ENCODE results near the gene SCN1A. TPM values are rescaled to one million over a fixed set of nuclear protein-coding genes. Genes with fewer than 3 reads are reported as not detected.
"Not testable (repeated sequence)": the region's sequence is repeated elsewhere in the genome, so short reads cannot be mapped to it uniquely, and the experiment has no call there.

Gene SCN1A
- total RNA-seq, 8 experiments from 2014 or later, result 0.10 to 50.7 (median 4.1) TPM

- in situ Hi-C loops (cut with MboI; ENCODE audit: low pct_unique_long_range_greater_than_20kb in 2 of 9, low sequenced_read_pairs in 9 of 9, unreplicated experiment in 9 of 9), result no loop called here
These were observed 116.2 kb downstream of the SCN1A start for GRCh38 chr2:166011660-166012059.

GRCh38 chr2:166000401-166000800 lies 127.4 kb downstream of the SCN1A start:
- Histone ChIP-seq H3K4me3 (no peak overlapping the region), H3K27ac (no peak overlapping the region), H3K4me1 (replicated peaks in 1 of 2) (no peaks in the 10 kb centered on the region)
- ATAC-seq (replicated peaks in 6 of 8), result no peak
- in situ Hi-C loops (cut with MboI; ENCODE audit: low pct_unique_long_range_greater_than_20kb in 2 of 9, low sequenced_read_pairs in 9 of 9, unreplicated experiment in 9 of 9), result no loop called here
- WGBS, 10 experiments, result 14 to 100% (median 45%) methylated on average over 1 to 2 of the region's 2 CpGs; no CpG with 5 or more reads in 1 of the 10 experiments

More at GRCh38 chr2:166011660-166012059, 116.2 kb downstream of the SCN1A start:
- no peak overlapping the region for H3K27ac ChIP-seq
- no peak overlapping the region for H3K4me3 ChIP-seq
- no peak for ATAC-seq (replicated peaks in 6 of 8)
- no peaks in the 10 kb centered on the region for H3K4me1 ChIP-seq (replicated peaks in 1 of 2)
- 33 to 100% (median 100%) methylated on average over 1 of the region's 1 CpG; no CpG with 5 or more reads in 5 of the 10 experiments for WGBS, 10 experiments

DNA sequence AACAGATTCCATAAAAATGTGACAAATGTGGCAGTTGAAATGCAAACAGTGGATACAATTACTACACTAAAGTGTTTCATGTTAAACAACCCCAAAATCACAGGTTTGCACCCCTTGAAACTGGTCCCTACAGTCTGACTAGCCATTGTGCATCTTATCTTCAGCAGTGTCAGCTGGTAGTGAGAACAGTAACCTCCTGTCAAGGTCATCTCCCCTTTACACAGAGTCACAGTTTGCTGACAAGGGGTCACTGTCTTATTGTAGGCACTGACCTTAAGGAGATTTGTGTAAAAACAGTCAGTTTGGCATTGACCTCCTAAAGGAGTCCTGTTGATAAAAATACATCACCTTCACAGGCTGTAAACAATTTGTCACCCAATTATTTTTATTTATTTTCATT lies 137.0 kb downstream of the SCN1A start:
- ATAC-seq (replicated peaks in 6 of 8), result no peak
- no peaks in the 10 kb centered on the region for H3K4me1 ChIP-seq (replicated peaks in 1 of 2)
- no peak overlapping the region for H3K27ac ChIP-seq
- H3K4me3 ChIP-seq, result no peak overlapping the region
- in situ Hi-C loops (cut with MboI; ENCODE audit: low pct_unique_long_range_greater_than_20kb in 2 of 9, low sequenced_read_pairs in 9 of 9, unreplicated experiment in 9 of 9), result no loop called here

- in situ Hi-C loops (cut with MboI; ENCODE audit: low pct_unique_long_range_greater_than_20kb in 2 of 9, low sequenced_read_pairs in 9 of 9, unreplicated experiment in 9 of 9), result no loop called here
- Histone ChIP-seq H3K4me3 (no peak overlapping the region), H3K27ac (no peak overlapping the region), H3K4me1 (replicated peaks in 1 of 2) (no peaks in the 10 kb centered on the region)
- peak in 2 of 8 experiments; percentile 13 to 41 for ATAC-seq (replicated peaks in 6 of 8)
- WGBS, 10 experiments, result 0 to 38% (median 6%) methylated on average over 1 of the region's 1 CpG; no CpG with 5 or more reads in 4 of the 10 experiments
These were observed 138.0 kb downstream of the SCN1A start for GRCh38 chr2:165989851-165990250.

- Histone ChIP-seq H3K27ac (no peak overlapping the region), H3K4me3 (no peak overlapping the region), H3K4me1 (replicated peaks in 1 of 2) (no peaks in the 10 kb centered on the region)
- in situ Hi-C loops (cut with MboI; ENCODE audit: low pct_unique_long_range_greater_than_20kb in 2 of 9, low sequenced_read_pairs in 9 of 9, unreplicated experiment in 9 of 9), result no loop called here
- no peak for ATAC-seq (replicated peaks in 6 of 8)
These were observed 142.7 kb downstream of the SCN1A start for GRCh38 chr2:165985120-165985519.

DNA sequence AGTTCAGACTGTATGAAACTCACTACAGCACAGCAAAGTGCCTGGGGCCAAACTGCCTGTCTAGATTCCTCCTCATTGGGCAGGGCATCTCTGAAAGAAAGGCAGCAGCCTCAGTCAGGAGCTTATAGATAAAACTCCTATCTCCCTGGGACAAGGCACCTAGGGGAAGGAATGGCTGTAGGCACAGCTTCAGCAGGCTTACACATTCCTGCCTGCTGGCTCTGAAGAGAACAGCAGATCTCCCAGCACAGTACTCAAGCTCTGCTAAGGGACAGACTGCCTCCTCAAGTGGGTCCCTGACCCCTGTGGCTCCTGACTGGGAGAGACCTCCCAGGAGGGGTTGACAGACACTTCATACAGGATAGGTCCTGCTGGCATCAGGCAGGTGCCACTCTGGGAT lies 155.7 kb downstream of the SCN1A start:
- in situ Hi-C loops (cut with MboI; ENCODE audit: low pct_unique_long_range_greater_than_20kb in 2 of 9, low sequenced_read_pairs in 9 of 9, unreplicated experiment in 9 of 9), result loop anchor here in 6 of 9 experiments (25.0 kb wide), 3 partner anchors 140 to 215 kb away; partner anchors contain the start of gene SCN1A (in 3 of the 6)
- not testable (repeated sequence) for ATAC-seq (replicated peaks in 6 of 8); H3K27ac ChIP-seq; H3K4me1 ChIP-seq (replicated peaks in 1 of 2); H3K4me3 ChIP-seq

GRCh38 chr2:165970663-165971062 lies 157.2 kb downstream of the SCN1A start:
- Histone ChIP-seq H3K4me1 (replicated peaks in 1 of 2) (no peaks in the 10 kb centered on the region), H3K4me3 (no peak overlapping the region), H3K27ac (no peak overlapping the region)
- in situ Hi-C loops (cut with MboI; ENCODE audit: low pct_unique_long_range_greater_than_20kb in 2 of 9, low sequenced_read_pairs in 9 of 9, unreplicated experiment in 9 of 9), result loop anchor here in 6 of 9 experiments (25.0 kb wide), 3 partner anchors 142 to 217 kb away; partner anchors contain the start of gene SCN1A (in 3 of the 6)
- ATAC-seq (replicated peaks in 6 of 8), result no peak
- 0 to 14% (median 0%) methylated on average over 1 of the region's 1 CpG; no CpG with 5 or more reads in 7 of the 10 experiments for WGBS, 10 experiments

DNA sequence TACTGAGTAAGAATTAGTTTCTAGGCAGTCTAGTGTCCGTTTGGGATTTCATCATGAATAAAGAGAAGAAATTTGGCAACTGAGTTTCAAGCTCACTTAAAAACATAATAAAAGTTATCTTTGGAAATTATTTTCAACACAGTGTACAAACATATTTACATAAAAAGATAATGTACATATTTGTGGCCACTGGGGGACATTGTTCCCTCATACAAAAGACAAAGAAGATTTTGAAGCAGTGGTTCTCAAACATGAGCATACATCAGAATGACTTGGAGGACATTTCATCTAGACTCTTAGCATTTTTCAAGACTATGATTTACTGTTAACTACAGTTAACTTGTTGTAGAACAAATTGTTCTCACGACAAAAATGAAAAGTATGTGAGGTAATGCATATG lies 158.6 kb downstream of the SCN1A start:
- no peaks in the 10 kb centered on the region for H3K4me1 ChIP-seq (replicated peaks in 1 of 2)
- in situ Hi-C loops (cut with MboI; ENCODE audit: low pct_unique_long_range_greater_than_20kb in 2 of 9, low sequenced_read_pairs in 9 of 9, unreplicated experiment in 9 of 9), result loop anchor here in 6 of 9 experiments (25.0 kb wide), 3 partner anchors 143 to 218 kb away; partner anchors contain the start of gene SCN1A (in 3 of the 6)
- no peak for ATAC-seq (replicated peaks in 6 of 8)
- WGBS, 10 experiments, result 7 to 95% (median 76%) methylated on average over 1 to 2 of the region's 2 CpGs
- no peak overlapping the region for H3K27ac ChIP-seq
- H3K4me3 ChIP-seq, result no peak overlapping the region

- WGBS, 10 experiments, result 40 to 80% (median 71%) methylated on average over 1 to 2 of the region's 3 CpGs; no CpG with 5 or more reads in 4 of the 10 experiments
- no peak for ATAC-seq (replicated peaks in 6 of 8)
- in situ Hi-C loops (cut with MboI; ENCODE audit: low pct_unique_long_range_greater_than_20kb in 2 of 9, low sequenced_read_pairs in 9 of 9, unreplicated experiment in 9 of 9), result loop anchor here in 6 of 9 experiments (25.0 kb wide), 3 partner anchors 145 to 220 kb away; partner anchors contain the start of gene SCN1A (in 3 of the 6)
- Histone ChIP-seq H3K27ac (no peak overlapping the region), H3K4me1 (replicated peaks in 1 of 2) (no peaks in the 10 kb centered on the region), H3K4me3 (no peak overlapping the region)
These were observed 160.1 kb downstream of the SCN1A start for GRCh38 chr2:165967746-165968145.

DNA sequence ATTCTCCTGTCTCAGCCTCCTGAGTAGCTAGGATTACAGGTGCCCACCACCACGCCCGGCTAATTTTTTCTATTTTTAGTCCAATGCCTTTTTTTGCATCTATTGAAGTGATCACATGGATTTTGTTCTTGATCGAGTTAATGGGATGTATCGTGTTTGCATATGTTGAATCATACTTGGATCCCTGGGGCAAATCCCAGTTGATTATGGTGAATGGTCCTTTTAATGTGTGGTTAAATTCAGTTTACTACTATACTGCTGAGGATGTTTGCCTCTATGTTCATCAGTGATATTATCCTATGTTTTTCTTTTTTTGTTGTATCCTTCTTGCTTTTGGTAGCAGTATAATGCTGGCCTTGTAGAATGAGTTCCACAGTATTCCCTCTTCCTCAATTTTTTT lies 166.0 kb downstream of the SCN1A start:
- Histone ChIP-seq H3K4me3 (no peak overlapping the region), H3K4me1 (replicated peaks in 1 of 2) (no peaks in the 10 kb centered on the region), H3K27ac (no peak overlapping the region)
- 33 to 100% (median 97%) methylated on average over 2 to 4 of the region's 4 CpGs; no CpG with 5 or more reads in 1 of the 10 experiments for WGBS, 10 experiments
- no peak for ATAC-seq (replicated peaks in 6 of 8)
- in situ Hi-C loops (cut with MboI; ENCODE audit: low pct_unique_long_range_greater_than_20kb in 2 of 9, low sequenced_read_pairs in 9 of 9, unreplicated experiment in 9 of 9), result loop anchor here in 6 of 9 experiments (25.0 kb wide), 3 partner anchors 150 to 225 kb away; partner anchors contain the start of gene SCN1A (in 3 of the 6)

GRCh38 chr2:165959371-165959770 lies 168.4 kb downstream of the SCN1A start:
- no peak for ATAC-seq (replicated peaks in 6 of 8)
- Histone ChIP-seq H3K27ac (no peak overlapping the region), H3K4me1 (replicated peaks in 1 of 2) (peaks cover 3 to 5% of the 10 kb centered on the region in 2 donors), H3K4me3 (no peak overlapping the region)
- in situ Hi-C loops (cut with MboI; ENCODE audit: low pct_unique_long_range_greater_than_20kb in 2 of 9, low sequenced_read_pairs in 9 of 9, unreplicated experiment in 9 of 9), result loop anchor here in 6 of 9 experiments (25.0 kb wide), 3 partner anchors 153 to 228 kb away; partner anchors contain the start of gene SCN1A (in 3 of the 6)
- 36 to 100% (median 90%) methylated on average over 3 to 4 of the region's 4 CpGs for WGBS, 10 experiments

- Histone ChIP-seq H3K4me3 (no peak overlapping the region), H3K4me1 (replicated peaks in 1 of 2) (peaks cover 3 to 6% of the 10 kb centered on the region in 2 donors), H3K27ac (no peak overlapping the region)
- 61 to 100% (median 89%) methylated on average over 1 to 3 of the region's 3 CpGs; no CpG with 5 or more reads in 2 of the 10 experiments for WGBS, 10 experiments
- in situ Hi-C loops (cut with MboI; ENCODE audit: low pct_unique_long_range_greater_than_20kb in 2 of 9, low sequenced_read_pairs in 9 of 9, unreplicated experiment in 9 of 9), result loop anchor here in 6 of 9 experiments (25.0 kb wide), 3 partner anchors 154 to 229 kb away; partner anchors contain the start of gene SCN1A (in 3 of the 6)
- no peak for ATAC-seq (replicated peaks in 6 of 8)
These were observed 169.4 kb downstream of the SCN1A start for GRCh38 chr2:165958313-165958960.

GRCh38 chr2:165957030-165957675 lies 170.7 kb downstream of the SCN1A start:
- in situ Hi-C loops (cut with MboI; ENCODE audit: low pct_unique_long_range_greater_than_20kb in 2 of 9, low sequenced_read_pairs in 9 of 9, unreplicated experiment in 9 of 9), result loop anchor here in 6 of 9 experiments (25.0 kb wide), 3 partner anchors 155 to 230 kb away; partner anchors contain the start of gene SCN1A (in 3 of the 6)
- Histone ChIP-seq H3K4me3 (no peak overlapping the region), H3K4me1 (replicated peaks in 1 of 2) (peaks cover 3 to 12% of the 10 kb centered on the region in 2 donors), H3K27ac (no peak overlapping the region)
- ATAC-seq (replicated peaks in 6 of 8), result no peak
- WGBS, 10 experiments, result 94 to 100% (median 97%) methylated on average over 1 to 16 of the region's 60 CpGs; no CpG with 5 or more reads in 6 of the 10 experiments

All from motor neuron (in vitro differentiated cells).